ENCODE results near the gene SLC8A2.

The SLC8A2 gene

GRCh38 chr19:47421244-47421786, 50.4 kb downstream of the SLC8A2 start:
- no peaks in the 10 kb centered on the region for H3K9me3 ChIP-seq (replicated peaks in 1 of 11)
- peak overlapping the region; percentile 2 to 93 (median 80); a peak in 20 of 22 replicates for H3K4me2 ChIP-seq
- H3K9ac ChIP-seq: peak overlapping the region in 3 of 11 experiments; percentile 3 to 44 (median 36); a peak in 4 of 22 replicates
- H3K4me3 ChIP-seq: peak overlapping the region in 1 of 10 experiments; percentile 32; a peak in 2 of 20 replicates
- H3K27me3 ChIP-seq: peaks cover 97 to 100% (median 100%) of the 10 kb centered on the region in 11 experiments
- no peak for TF ChIP-seq Cebpa-rat (IDR thresholded peaks at IDR 0.05)
- H3K27ac ChIP-seq: no peak overlapping the region
- H3K4me1 ChIP-seq: peaks cover 30 to 53% (median 43%) of the 10 kb centered on the region in 10 experiments; a peak in 19 of 20 replicates
- no peaks in the 10 kb centered on the region for H3K36me3 ChIP-seq
- peaks cover 12 to 74% (median 49%) of the 10 kb centered on the region in 11 experiments; a peak in 21 of 22 replicates for H4K20me1 ChIP-seq

GRCh38 chr19:47419789-47420188, 51.9 kb downstream of the SLC8A2 start:
- peaks cover 30 to 53% (median 43%) of the 10 kb centered on the region in 10 experiments; a peak in 19 of 20 replicates for H3K4me1 ChIP-seq
- no peak for TF ChIP-seq Cebpa-rat (IDR thresholded peaks at IDR 0.05)
- H3K27me3 ChIP-seq: peaks cover 97 to 100% (median 99%) of the 10 kb centered on the region in 11 experiments

GRCh38 chr19:47419030-47419783, 52.5 kb downstream of the SLC8A2 start, which contains the start of gene MEIS3:
TSS of gene MEIS3 (minus strand) at chr19:47419527. CDS start at chr19:47419081, 446 bp downstream.
- H3K4me2 ChIP-seq: peak within 1 kb of the TSS; percentile 73 to 93 (median 82)

More at GRCh38 chr19:47419789-47420188, 51.9 kb downstream of the SLC8A2 start:
- peak overlapping the region in 3 of 10 experiments; percentile 7 to 64 (median 53); a peak in 3 of 20 replicates for H3K4me3 ChIP-seq
- H3K36me3 ChIP-seq: no peaks in the 10 kb centered on the region
- H3K4me2 ChIP-seq: peak overlapping the region in 9 of 11 experiments; percentile 73 to 93 (median 82); a peak in 17 of 22 replicates
- no peaks in the 10 kb centered on the region for H3K9me3 ChIP-seq (replicated peaks in 1 of 11)
- no peak overlapping the region for H3K27ac ChIP-seq
- no peak overlapping the region for H3K9ac ChIP-seq
- peaks cover 12 to 81% (median 54%) of the 10 kb centered on the region in 11 experiments; a peak in 21 of 22 replicates for H4K20me1 ChIP-seq

GRCh38 chr19:47418692-47419029, 53.0 kb downstream of the SLC8A2 start:
- Histone ChIP-seq H3K4me1 (peaks cover 30 to 53% (median 43%) of the 10 kb centered on the region in 10 experiments; a peak in 19 of 20 replicates), H3K4me2 (peak overlapping the region; percentile 73 to 93 (median 82)), H3K9me3 (replicated peaks in 1 of 11) (no peaks in the 10 kb centered on the region), H3K27ac (peak overlapping the region in 1 of 11 experiments; percentile 49; a peak in 2 of 22 replicates), H3K4me3 (peak overlapping the region; percentile 41 to 67 (median 54); a peak in 19 of 20 replicates), H3K9ac (peak overlapping the region in 4 of 11 experiments; percentile 36 to 72 (median 62); a peak in 6 of 22 replicates), H3K36me3 (no peaks in the 10 kb centered on the region), H4K20me1 (peaks cover 12 to 82% (median 55%) of the 10 kb centered on the region in 11 experiments; a peak in 21 of 22 replicates), H3K27me3 (peaks cover 91 to 99% (median 97%) of the 10 kb centered on the region in 11 experiments)
- TF ChIP-seq Cebpa-rat (IDR thresholded peaks at IDR 0.05): no peak

More at GRCh38 chr19:47419030-47419783, 52.5 kb downstream of the SLC8A2 start, which contains the start of gene MEIS3:
- Histone ChIP-seq H3K27ac (peak within 1 kb of the TSS in 1 of 11 experiments; percentile 49; a peak in 2 of 22 replicates), H3K9me3 (replicated peaks in 1 of 11) (no peaks in the 10 kb centered on the region), H3K27me3 (peaks cover 93 to 99% (median 97%) of the 10 kb centered on the region in 11 experiments), H3K4me3 (peak within 1 kb of the TSS; percentile 41 to 67 (median 54); a peak in 19 of 20 replicates), H4K20me1 (peaks cover 12 to 83% (median 55%) of the 10 kb centered on the region in 11 experiments; a peak in 21 of 22 replicates), H3K36me3 (no peaks in the 10 kb centered on the region), H3K9ac (peak within 1 kb of the TSS in 4 of 11 experiments; percentile 36 to 72 (median 62); a peak in 7 of 22 replicates), H3K4me1 (peaks cover 30 to 53% (median 43%) of the 10 kb centered on the region in 10 experiments; a peak in 19 of 20 replicates)
- no peak for TF ChIP-seq Cebpa-rat (IDR thresholded peaks at IDR 0.05)

- peak overlapping the region; percentile 39 to 93 (median 82); a peak in 14 of 22 replicates for H3K4me2 ChIP-seq
- H3K4me3 ChIP-seq: peak overlapping the region in 6 of 10 experiments; percentile 47 to 67 (median 60); a peak in 11 of 20 replicates
- peaks cover 30 to 53% (median 43%) of the 10 kb centered on the region in 10 experiments; a peak in 19 of 20 replicates for H3K4me1 ChIP-seq
- no peak overlapping the region for H3K27ac ChIP-seq
- H4K20me1 ChIP-seq: peaks cover 12 to 76% (median 55%) of the 10 kb centered on the region in 11 experiments; a peak in 21 of 22 replicates
- H3K9me3 ChIP-seq (replicated peaks in 1 of 11): no peaks in the 10 kb centered on the region
- no peak for TF ChIP-seq Cebpa-rat (IDR thresholded peaks at IDR 0.05)
- H3K9ac ChIP-seq: peak overlapping the region in 2 of 11 experiments; percentile 72; a peak in 1 of 22 replicates
- no peaks in the 10 kb centered on the region for H3K36me3 ChIP-seq
- peaks cover 91 to 99% (median 97%) of the 10 kb centered on the region in 11 experiments for H3K27me3 ChIP-seq
Observed at GRCh38 chr19:47417746-47418691, 53.7 kb downstream of the SLC8A2 start.

- no peak overlapping the region for H3K27ac ChIP-seq
- H3K4me3 ChIP-seq: no peak overlapping the region; a peak in 1 of 20 replicates
- H4K20me1 ChIP-seq: peaks cover 12 to 72% (median 55%) of the 10 kb centered on the region in 11 experiments; a peak in 21 of 22 replicates
- H3K27me3 ChIP-seq: peaks cover 91 to 99% (median 97%) of the 10 kb centered on the region in 11 experiments
- no peak for TF ChIP-seq Cebpa-rat (IDR thresholded peaks at IDR 0.05)
- H3K9me3 ChIP-seq (replicated peaks in 1 of 11): no peaks in the 10 kb centered on the region
- H3K36me3 ChIP-seq: no peaks in the 10 kb centered on the region
- H3K4me2 ChIP-seq: peak overlapping the region in 3 of 11 experiments; percentile 82 to 88 (median 86); a peak in 5 of 22 replicates
- no peak overlapping the region for H3K9ac ChIP-seq
- H3K4me1 ChIP-seq: peaks cover 30 to 50% (median 39%) of the 10 kb centered on the region in 10 experiments; a peak in 19 of 20 replicates
Observed at GRCh38 chr19:47417107-47417745, 54.5 kb downstream of the SLC8A2 start.

- peaks cover 29 to 46% (median 35%) of the 10 kb centered on the region in 10 experiments; a peak in 19 of 20 replicates for H3K4me1 ChIP-seq
- peaks cover 12 to 74% (median 54%) of the 10 kb centered on the region in 11 experiments; a peak in 21 of 22 replicates for H4K20me1 ChIP-seq
- no peaks in the 10 kb centered on the region for H3K36me3 ChIP-seq
- TF ChIP-seq Cebpa-rat (IDR thresholded peaks at IDR 0.05): no peak
- H3K27ac ChIP-seq: no peak overlapping the region
- H3K4me2 ChIP-seq: no peak overlapping the region
- no peak overlapping the region for H3K9ac ChIP-seq
- H3K4me3 ChIP-seq: no peak overlapping the region
- peaks cover 89 to 99% (median 97%) of the 10 kb centered on the region in 11 experiments for H3K27me3 ChIP-seq
- no peaks in the 10 kb centered on the region for H3K9me3 ChIP-seq (replicated peaks in 1 of 11)
Observed at GRCh38 chr19:47416643-47416985, 55.1 kb downstream of the SLC8A2 start.
